ENCODE results near the gene MTHFD2L. TPM values are rescaled to one million over a fixed set of nuclear protein-coding genes. Genes with fewer than 3 reads are reported as not detected.

MTHFD2L gene
- total RNA-seq, 1 experiment from 2014 or later: 34.0 TPM

DNA sequence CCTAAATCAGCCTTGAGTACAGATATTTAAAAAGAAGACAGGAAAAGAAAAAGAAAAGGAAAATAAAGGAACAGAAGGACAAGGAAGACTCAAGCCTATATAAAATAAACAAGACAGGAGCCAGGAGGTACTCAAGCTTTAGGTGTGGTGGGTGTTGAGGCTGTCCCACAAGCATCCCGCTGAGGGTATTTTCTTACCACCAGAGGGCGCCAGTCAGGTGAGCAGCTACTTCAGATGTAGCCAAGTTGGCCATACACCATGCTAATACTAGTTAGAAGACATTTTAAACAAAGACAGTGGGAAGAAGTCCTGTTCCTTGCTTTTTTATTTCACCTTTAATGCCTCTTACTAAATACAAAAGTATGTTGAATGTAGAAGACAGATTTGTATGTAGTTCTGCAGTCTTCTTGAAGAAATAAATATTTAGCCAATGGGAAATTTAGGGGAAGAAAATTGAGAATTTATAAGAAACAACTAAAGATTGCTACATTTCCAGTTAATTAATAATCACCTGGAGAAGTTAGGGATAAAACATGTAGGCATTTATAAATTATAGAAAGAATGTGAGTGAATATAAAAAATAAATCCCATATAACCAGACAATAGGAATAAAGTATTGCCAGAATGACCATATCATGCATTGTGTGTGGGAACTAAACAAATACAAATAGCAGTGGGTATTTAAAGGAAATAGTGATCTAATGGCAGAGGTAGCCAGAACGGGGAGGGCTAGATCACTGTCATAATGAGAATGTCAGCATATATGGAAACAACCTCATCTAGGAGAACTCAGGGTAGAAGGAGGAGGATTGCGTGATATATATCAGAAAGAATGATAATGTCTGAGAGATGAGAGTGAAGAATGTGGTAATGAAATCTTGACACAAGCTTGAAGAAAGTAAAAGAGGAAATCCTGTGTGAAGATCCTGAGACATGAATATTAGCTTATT lies 71.0 kb downstream of the MTHFD2L start:
- BruUV-seq (replicated peaks): no TSS peak
- DNase-seq: peak; percentile 97
- no peaks in the 10 kb centered on the region for H4K20me1 ChIP-seq (ENCODE audit: low read length)
- peaks cover 52% of the 10 kb centered on the region for H3K4me1 ChIP-seq (ENCODE audit: insufficient read depth, low read length)
- POLR2A ChIA-PET (ENCODE audit: unreplicated experiment): interaction anchor here (0.6 kb wide), 1 partner anchor 437 kb away, joined by 3 read pairs; no protein-coding TSS in a partner anchor
- no peaks in the 10 kb centered on the region for H3K36me3 ChIP-seq (ENCODE audit: low read depth, low read length)
- no peak for TF ChIP-seq EZH2 (IDR thresholded peaks at IDR 0.05; ENCODE audit: low read length, unreplicated experiment)
- TF ChIP-seq CTCF (conservative IDR thresholded peaks at IDR 0.05; ENCODE audit: low read depth, low read length): peak; percentile 99
- H3K79me2 ChIP-seq (ENCODE audit: low read length): no peaks in the 10 kb centered on the region
- CTCF ChIA-PET: interaction anchor here (0.6 to 1.0 kb wide), 5 partner anchors 27 to 91 kb away, joined by 3 to 8 read pairs (median 3); partner anchors contain the start of gene EPGN
- peak overlapping the region; percentile 64 for H3K4me2 ChIP-seq (ENCODE audit: low read length)
- H2AFZ ChIP-seq (ENCODE audit: low read length): peak overlapping the region; percentile 17; the same call in 1 of the 2 replicates
- intact Hi-C loops (cut with micrococcal nuclease): loop anchor here (1.0 kb wide), 1 partner anchor 82 kb away; no protein-coding TSS in a partner anchor
- H3K27me3 ChIP-seq (ENCODE audit: low read length): no peaks in the 10 kb centered on the region
- H3F3A ChIP-seq (ENCODE audit: low read length, unreplicated experiment): peaks cover 22% of the 10 kb centered on the region
- H3K9ac ChIP-seq (ENCODE audit: low read length): peak overlapping the region; percentile 79
- ATAC-seq: peak; percentile 51
- peak overlapping the region; percentile 92 for H3K27ac ChIP-seq (ENCODE audit: low read length)
- no peaks in the 10 kb centered on the region for H3K9me3 ChIP-seq (ENCODE audit: low read length)
- no peak overlapping the region for H3K4me3 ChIP-seq (ENCODE audit: low read length)
- no peaks in the 10 kb centered on the region for H3K9me2 ChIP-seq (replicated peaks; ENCODE audit: low read length)

DNA sequence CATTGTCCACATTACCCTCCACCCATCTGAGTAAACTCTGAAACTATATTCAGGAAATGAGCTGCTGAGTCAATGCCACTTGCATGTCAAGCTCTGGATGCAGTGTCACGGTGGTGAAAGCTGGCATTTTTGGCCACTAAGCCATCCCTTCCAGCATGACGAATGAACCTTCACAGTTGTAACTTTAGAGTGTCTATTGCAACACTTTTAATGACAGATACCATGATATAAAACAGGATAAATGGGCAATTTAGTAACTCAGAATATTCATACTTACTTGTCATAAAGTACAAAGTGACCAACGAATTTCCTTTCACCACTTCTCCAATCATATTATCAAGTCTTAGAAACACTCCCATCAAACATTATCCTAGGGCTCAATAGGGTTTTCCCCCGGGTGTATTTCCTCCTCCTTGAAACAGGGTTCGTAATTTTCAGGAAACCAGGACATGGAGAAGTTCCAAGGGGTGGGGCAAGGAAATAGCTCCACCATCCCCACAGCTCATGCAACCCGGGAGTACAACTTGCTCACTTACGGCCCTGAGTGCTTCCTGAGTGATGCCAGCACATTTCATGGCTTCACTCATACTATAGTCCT lies 73.1 kb downstream of the MTHFD2L start:
- no peaks in the 10 kb centered on the region for H4K20me1 ChIP-seq (ENCODE audit: low read length)
- H3K79me2 ChIP-seq (ENCODE audit: low read length): no peaks in the 10 kb centered on the region
- CTCF ChIA-PET: interaction anchor here (0.6 kb wide), 1 partner anchor 78 kb away, joined by 4 read pairs; the partner anchor contains the start of gene EPGN
- H3K27ac ChIP-seq (ENCODE audit: low read length): peak overlapping the region; percentile 92
- POLR2A ChIA-PET (ENCODE audit: unreplicated experiment): interaction anchor here (0.5 to 1.0 kb wide), 7 partner anchors 53 to 491 kb away, joined by 3 to 5 read pairs (median 4); partner anchors contain the start of genes CXCL8 and EPGN
- DNase-seq (peak; percentile 99), ATAC-seq (peak; percentile 93)
- H3K9me3 ChIP-seq (ENCODE audit: low read length): no peaks in the 10 kb centered on the region
- H2AFZ ChIP-seq (ENCODE audit: low read length): peak overlapping the region; percentile 42
- no peaks in the 10 kb centered on the region for H3K36me3 ChIP-seq (ENCODE audit: low read depth, low read length)
- peak overlapping the region; percentile 45 for H3K4me3 ChIP-seq (ENCODE audit: low read length)
- peak overlapping the region; percentile 79 for H3K9ac ChIP-seq (ENCODE audit: low read length)
- no TSS peak for BruUV-seq (replicated peaks)
- peak overlapping the region; percentile 64 for H3K4me2 ChIP-seq (ENCODE audit: low read length)
- peaks cover 39% of the 10 kb centered on the region for H3K4me1 ChIP-seq (ENCODE audit: insufficient read depth, low read length)
- H3K9me2 ChIP-seq (replicated peaks; ENCODE audit: low read length): no peaks in the 10 kb centered on the region
- H3F3A ChIP-seq (ENCODE audit: low read length, unreplicated experiment): peaks cover 22% of the 10 kb centered on the region
- intact Hi-C loops (cut with micrococcal nuclease): loop anchor here (1.0 kb wide), 2 partner anchors 37 to 42 kb away; no protein-coding TSS in a partner anchor
- no peak for TF ChIP-seq EZH2phosphoT487 (IDR thresholded peaks at IDR 0.05; ENCODE audit: borderline replicate concordance, low read length)
- TF ChIP-seq EZH2 (IDR thresholded peaks at IDR 0.05; ENCODE audit: low read length, unreplicated experiment): no peak
- TF ChIP-seq CTCF (conservative IDR thresholded peaks at IDR 0.05; ENCODE audit: low read depth, low read length): no peak
- H3K27me3 ChIP-seq (ENCODE audit: low read length): no peaks in the 10 kb centered on the region

Measured in PC-3 (cell line).